NCI-H2107 (cell line): ENCODE data around the gene MTHFD1.

Experiments used
- DNase-seq: peaks from one replicate; lab custom pipeline; 2025; lab: John Stamatoyannopoulos, UW

MTHFD1 gene

DNA sequence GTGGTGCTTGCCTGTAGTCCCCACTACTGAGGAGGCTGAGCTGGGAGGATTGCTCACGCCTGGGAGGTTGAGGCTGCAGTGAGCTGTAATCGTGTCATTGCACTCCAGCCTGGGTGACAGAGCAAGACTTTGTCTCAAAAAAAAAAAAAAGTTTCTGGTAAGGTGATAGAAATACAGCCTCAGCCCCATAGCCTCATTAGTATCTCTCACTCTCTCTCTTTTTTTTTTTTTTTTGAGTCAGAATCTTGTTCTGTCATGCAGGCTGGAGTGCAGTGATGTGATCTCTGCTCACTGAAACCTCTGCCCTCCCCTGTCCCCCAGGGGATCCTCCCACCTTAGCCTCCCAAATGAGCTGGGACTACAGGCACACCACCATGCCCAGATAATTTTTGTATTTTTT, 19.2 kb downstream of the MTHFD1 start:
- DNase-seq: no peak

DNA sequence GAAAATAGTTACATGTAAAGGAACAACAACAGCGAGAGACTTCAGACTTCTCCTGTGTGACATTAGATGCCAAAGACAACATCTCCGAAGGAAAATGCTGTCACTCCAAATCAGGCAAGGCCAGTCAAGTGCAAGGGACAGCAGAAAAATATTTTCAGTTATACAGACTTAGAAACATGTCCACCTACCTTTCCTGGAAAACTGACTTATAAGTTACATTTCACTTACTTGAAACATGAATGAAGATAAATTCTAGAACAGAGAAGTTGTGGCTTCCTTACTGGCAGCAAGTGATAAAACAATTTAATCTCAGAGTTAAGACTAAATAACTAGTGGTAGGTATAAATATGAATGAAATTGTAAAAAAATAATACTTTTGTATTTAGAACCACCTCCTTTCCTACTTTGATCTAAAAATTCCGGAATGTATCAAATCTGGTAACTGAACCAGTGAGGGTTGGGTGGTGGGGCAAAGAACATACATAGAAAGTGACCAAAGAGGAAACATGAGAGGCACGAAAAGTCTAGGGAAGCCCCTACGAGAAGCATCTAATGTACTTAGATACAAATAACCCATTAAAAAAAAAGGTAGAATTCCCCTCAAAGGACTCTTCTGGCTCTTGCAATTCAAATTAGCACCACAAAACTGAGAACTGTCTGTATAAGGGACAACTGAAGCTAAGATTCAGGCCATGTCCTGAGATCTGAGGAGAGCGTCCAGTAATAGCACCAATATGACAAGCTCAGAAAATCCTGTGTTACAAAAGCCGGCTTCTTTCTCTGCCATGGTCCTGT, 21.2 kb downstream of the MTHFD1 start:
- DNase-seq: no peak

DNA sequence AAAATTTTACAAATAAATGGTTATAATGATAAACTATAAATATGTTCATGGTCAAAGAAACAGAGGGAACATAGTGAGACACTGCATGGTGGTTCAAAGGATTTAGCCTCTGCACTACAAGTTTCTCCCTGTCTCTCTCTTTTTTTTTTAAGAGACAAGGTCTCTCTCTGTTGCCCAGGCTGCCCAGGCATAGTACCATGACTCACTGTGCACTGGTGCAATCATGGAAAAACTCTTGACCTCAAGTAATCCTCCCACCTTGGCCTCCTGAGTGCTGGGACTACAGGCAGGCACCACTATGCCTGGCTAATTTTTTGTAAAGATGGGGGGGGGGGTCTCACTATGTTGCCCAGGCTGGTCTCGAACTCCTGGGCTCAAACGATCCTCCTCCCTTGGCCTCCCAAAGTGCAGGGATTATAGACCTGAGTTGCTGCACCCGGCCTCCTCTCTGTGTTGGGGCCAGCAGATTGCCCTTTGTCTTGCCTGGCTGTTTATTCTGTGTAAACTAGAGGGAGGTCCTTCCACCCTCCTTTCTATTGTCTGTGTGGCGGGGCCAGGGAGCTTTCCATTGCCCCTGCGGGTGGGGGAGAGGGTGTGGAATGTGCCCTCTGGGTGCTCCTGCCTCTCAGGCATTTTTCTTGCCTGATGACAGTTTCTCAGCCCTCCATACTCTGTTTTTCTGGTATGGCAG, 22.1 kb downstream of the MTHFD1 start:
- no peak for DNase-seq

DNA sequence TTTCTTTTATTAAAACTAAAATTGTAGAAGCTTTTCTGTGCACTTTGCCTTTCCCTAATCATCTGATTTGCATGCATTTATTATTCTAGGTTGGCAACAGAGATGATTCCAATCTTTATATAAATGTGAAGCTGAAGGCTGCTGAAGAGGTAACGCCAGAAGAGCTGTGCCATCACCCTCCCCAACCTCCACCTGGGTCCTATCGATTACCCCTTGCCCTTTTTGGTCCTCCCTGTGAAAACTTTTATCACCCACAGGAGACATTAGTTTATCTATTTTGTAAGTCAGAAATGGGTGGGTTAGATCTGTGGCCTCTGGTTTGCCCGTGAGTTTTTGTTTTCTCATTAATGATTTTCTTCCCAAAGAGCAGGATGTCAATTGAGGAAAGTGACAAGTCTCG, 22.8 kb downstream of the MTHFD1 start:
- DNase-seq: no peak

DNA sequence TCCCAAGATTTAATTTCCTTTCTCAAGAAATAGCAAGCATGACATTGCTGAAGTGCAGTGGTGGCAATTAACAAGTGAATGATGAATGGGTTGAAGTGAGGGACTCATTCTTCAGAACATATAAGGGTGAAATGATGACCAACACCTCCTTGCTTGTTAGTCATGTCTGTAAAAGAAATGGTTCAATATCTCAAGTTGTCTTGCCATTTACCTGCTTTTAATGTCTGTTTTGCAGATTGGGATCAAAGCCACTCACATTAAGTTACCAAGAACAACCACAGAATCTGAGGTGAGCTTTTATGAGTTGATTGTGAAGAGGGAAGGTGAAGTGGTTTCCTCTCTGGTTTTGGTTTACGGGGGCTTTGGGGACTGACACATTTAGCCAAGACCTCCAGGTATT, 24.1 kb downstream of the MTHFD1 start:
- no peak for DNase-seq

DNA sequence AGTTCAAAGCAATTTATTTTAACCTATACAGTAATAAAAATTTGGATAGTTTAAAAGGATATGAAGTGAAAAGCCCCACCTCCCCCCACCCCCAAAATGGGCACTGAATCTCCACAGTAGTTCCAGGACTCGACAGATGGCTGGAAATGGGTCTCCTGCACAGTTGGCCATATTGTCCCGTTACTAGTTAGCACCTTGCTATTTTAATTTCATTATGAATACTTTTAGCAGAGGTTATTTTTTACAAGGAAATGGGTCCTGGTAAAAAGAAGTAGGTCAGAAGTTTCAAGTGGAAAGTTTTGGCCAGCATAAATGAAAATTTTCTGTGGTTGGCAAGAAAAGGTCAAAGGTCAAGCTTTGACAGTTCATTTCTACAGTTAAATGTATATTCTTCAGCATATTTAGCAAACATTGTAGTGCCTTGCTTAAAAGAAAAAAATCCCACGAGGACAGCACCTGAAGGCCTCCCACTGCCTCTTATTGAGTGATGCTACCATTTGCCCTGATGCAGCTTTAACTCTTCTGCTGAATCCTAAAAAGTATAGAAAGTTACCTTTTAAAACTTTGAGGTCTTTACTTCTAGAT, 28.3 kb downstream of the MTHFD1 start:
- no peak for DNase-seq

DNA sequence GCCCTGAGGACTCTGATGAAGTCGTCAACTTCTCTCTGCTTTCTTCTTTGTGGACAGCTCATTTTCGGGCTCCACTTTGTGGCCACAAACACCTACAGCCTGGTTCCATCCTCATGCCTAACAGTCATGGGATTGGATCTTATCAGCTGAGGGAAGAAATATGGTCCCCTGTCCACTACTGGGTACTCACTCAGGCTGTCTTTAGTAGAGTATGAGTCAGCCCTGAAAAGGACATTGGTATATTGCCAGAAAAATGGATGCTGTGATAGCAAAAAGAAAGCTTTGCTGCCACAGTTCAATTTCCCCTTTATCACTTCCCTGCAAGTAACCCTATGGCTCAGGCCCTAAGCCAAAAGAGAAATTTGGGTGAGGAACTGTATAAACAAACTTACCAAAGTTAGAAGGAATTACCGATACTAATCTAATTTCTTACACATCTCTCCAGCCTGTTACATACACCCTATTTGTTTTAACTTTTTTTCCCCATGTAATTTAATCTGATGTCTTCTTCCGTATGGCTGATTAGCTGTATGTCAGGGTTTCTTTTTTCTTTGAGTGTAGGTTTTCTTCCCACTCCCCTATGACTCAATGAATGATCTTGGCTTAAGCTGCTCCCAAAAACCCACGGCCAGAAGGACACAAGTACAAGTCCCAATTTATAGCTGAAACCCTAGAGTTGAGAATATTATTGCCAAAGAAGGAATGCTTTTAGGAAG, 29.1 kb downstream of the MTHFD1 start:
- no peak for DNase-seq

DNA sequence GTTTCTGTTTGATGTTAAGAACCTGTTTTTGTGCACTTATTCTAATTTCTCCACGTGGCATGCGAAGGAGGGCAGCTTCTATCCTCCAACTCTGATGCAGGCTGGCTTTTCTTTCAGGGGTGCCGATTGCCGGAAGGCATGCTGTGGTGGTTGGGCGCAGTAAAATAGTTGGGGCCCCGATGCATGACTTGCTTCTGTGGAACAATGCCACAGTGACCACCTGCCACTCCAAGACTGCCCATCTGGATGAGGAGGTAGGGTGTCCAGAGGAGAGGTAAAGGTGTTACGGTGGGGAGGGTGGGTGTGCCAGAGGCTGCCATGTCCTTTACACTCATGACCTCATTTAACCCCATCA, 29.6 kb downstream of the MTHFD1 start:
- no peak for DNase-seq

DNA sequence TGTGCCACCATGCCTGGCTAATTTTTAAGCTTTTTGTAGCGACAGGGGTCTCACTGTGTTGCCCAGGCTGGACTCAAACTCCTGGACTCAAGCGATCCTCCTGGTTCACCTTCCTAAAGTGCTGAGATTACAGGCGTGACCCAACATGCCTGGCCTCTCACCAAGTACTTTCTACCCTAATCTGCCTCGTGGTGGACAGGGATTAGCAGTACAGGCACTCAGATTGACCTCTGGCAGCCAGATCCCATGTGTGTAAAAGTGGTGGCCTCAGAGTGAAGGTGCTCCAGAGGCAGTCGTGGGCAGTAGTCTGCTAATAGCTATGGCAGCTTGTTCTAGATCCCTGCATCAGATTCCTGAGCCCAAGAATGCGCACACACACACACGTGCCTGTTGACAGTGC, 30.9 kb downstream of the MTHFD1 start:
- no peak for DNase-seq

DNA sequence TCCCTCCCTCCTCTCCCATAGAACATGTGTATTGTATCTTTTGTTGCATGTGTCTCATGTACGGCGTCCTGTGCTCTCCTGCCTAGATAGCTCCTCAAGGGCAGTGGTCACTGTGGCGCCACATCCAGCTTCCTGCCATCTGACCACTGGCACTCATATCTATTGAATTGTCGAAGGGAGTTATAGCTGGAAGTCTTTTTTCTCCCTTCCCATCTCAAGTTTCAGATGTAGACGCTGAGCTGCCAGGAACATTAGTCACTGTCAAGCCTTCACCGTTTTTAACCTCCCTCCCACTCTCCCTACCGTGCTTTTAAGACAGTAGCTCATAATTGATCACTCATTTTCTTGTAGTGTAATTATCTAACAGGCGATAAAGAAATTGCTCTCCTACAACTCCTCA, 33.0 kb downstream of the MTHFD1 start:
- DNase-seq: no peak

DNA sequence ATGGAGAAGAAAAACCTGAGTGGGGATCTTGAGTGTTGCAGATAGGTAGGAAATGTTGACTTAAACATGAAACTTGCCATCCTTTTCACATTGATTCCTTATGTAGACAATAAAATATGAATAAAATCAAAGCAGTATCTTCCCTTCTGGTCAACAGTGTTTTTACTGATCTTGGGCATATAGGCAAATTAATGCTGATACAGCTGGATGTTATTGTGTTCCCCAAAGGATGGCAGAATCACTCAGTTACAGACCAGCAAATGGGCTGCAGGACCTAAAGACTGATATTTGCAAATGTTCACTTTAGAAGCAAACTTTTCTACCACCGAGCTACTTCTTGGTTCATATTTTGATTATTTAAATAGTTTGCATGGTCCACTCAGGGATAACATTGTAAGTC, 33.9 kb downstream of the MTHFD1 start:
- no peak for DNase-seq

DNA sequence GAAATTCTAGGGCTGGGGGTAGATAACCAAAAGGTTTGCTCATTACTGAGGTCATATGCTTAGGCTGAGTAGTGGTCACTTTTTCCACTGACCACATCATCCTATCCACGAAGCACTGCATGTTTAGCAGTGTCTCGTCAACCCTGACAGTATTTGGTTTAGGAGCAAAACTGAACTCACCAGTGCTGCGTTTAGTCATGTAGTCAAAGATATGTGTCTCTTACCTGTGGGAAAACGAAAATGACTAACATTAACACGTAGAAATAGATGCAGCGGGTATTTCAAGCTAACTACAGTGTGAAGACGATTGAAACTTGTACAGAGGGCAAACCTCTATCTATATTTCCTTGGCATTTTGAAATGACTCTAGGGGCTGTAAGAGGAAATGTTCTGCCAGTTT, 34.6 kb downstream of the MTHFD1 start:
- no peak for DNase-seq

DNA sequence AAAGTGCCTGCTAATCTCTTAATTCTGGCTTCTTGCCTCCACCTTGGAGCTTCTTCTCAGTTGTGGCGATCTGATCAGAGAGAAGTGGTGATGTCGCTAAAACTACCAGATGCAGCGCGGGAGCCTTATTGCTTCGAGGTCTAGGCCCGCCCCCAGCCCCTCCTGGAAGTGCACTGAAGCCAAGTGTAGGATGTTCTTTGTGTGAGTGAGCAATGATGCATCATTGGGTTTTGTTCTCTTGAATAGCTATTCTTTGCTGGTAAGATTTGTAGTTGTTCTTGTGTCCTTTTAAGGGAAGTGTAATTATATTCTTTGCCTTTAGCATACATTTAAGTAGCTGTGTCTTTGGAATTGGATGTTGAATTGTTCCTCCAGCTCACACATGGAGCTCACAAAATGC, 35.8 kb downstream of the MTHFD1 start:
- no peak for DNase-seq

DNA sequence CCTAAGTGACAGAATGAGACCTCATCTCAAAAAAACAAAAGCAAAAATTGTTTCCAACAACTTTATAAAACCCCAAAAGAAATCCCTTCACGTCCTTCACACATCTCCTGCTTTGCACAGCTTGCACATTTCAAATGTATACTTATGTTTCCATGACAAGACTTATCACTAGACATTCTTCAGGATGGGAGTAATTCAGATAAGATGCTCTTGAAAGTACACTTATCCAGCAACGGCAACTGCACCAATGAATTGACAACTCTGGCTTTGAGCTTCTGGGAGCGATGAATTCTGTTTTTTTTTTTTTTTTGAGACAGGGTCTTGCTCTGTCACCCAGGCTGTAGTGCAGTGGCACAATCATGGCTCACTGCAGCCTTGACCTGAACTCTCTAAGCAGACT, 46.4 kb downstream of the MTHFD1 start:
- DNase-seq: no peak

DNA sequence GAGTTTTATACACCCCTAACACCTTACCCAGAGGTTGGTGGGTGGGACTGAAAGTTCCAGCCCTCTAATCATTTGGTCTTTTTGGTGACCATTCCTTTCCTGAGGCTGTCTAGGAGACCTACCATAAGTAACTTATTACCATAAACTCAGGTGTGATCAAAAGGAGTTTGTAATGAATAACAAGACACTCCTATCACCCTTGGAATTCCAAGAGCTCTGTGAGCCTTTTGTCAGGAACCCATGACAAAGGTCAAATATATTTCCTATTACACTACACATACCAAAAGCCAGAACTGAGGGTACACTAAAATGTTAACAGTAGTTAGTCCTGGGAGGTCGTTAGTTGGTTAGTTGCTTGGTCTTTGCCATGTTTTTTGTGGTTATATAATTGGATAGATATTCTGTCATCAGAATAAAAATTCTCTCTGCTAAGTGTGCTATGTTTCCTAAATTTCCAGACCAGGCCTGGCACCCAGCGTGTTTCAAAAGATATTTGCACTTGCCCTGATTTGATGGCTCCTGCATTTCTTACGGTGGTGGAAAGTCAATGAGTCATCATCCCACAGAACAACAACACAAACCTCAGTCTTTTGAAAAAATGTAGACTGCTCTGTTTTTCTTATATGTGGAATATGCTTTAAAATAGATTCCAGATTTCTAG, 50.2 kb downstream of the MTHFD1 start:
- DNase-seq: no peak

DNA sequence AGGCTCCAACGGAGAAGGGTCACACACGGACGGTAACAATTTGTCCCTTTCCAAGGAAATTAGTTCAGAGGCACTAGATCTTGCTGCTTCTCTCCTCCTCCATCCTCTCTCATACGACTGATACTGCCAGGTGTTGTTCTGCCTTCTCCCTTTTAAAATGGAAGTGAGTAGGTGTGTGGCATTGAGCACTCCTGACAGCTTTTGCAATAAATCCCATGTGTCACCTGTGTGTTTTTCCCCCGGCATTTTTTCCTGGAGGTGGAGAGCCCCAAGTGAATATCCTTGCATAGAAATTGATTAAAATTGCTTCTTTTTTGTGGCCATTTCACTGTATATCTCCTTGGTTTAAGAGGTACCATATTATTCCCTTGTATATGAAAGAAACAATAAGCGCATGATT, 51.0 kb downstream of the MTHFD1 start:
- no peak for DNase-seq

DNA sequence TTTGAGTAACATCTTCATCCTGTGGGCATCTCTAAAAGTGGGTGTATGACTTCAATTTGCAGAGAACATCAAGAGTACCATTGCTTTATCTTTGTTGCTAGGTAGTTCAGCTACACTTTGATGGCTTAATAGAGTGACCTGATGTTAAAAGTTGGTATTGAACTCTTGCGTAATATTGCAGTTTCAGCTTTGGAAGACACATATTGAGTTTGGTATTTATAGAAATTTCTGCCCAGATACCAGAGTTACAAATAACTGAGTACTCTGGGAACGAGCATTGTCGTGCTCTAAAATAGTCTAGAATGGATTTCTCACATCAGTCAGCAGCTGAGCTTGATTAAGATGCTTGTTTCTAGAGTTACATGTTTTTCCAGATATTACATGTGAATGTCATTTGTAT, 52.3 kb downstream of the MTHFD1 start:
- DNase-seq: no peak

DNA sequence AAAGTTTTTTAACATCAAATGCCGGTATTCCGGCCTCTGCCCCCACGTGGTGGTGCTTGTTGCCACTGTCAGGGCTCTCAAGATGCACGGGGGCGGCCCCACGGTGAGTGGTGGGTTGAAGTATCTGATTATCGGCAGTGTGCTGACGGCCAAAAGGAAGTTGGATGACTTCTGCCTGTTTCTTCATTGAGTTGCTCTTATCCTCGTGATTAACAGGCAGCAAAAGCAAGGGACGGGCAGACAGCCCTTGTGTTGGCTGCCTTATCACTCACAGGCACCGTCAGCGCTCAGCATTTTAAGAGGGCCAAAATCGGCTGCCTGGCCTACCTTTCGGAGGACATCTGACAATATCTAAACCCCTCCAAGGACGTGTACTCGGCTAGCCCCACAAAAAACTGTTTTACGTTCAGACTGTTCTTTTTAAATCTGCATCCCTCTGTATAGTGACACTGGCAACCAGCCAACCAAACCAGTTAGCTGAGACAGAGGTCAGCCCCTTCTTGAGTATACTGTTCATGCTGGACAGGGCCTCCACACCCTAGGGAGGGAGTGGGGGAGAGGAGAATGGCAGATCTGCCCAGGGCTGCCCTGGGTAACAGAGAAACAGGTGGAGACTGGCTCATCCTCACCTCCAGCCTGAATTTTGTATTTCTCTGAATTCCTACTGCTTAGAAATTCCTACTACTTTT, 54.3 kb downstream of the MTHFD1 start:
- DNase-seq: no peak

DNA sequence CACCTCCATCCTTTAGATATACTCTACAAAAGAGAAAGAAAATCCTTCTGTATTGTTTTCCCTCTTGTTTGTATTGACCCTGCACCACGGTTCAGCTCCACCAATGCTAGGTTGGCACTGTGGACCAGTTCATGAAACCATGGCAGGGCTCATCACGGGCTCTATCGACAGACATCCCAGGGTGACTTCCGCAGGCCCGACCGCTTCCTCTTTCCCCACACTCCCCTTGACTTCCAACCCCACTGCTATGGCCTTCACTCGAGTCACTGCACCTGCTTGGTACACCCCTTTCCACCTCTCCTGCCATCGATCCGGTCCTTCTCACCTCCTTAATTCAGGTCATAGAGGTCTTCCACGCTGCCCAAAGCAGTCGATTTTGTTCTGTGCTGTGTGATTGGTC, 56.0 kb downstream of the MTHFD1 start:
- no peak for DNase-seq

DNA sequence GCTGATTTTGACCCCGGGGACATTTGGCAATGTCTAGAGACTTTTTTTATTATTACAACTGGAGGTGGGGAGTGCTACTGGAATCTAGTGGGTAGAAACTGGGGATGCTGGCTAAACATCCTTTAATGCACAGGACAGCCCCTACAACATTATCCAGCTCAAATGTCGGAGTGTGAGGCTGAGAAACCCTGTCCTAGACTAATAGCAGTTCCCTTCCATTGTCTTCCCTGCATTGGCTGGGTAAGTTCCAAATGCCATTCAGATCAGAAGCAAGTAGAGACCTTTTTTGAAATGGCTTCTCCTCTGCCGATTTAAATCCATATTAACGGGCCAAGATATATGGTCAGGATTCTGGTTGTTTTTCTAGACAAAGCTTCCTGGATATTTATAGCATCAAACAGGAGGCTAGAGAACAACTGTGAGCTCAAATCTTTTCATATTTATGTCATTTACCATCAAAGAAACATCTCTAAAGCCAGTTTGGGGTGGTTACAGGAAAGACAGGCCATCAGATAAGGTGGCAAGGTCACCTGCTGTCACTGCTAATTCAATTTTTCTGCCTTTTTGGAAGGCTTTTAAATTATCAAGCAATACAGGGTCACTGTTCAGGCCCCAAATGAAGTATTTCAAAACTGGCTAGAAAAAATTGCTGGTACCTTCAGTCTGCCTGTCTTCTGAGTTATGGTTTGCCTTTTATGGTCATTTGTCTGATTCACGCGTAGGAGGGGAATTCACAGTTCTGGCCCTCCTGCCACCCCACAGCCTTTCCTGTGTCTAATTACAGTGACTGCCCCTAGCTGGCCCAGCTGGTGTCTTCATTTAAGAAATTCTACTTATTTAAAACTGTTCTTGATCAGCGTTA, 57.1 kb downstream of the MTHFD1 start:
- no peak for DNase-seq
